RWPE2 (cell line): Measurements from ENCODE around the gene EDN3.
"Not testable (repeated sequence)": the region's sequence is repeated elsewhere in the genome, so short reads cannot be mapped to it uniquely, and the experiment has no call there.

ENCODE experiments used
- ATAC-seq: fragments of 200-7000 bp; cut with Tn5 transposase; 3 replicates; pipeline ENCODE4 v1.9.1; 2021; ENCODE audit warnings: low read depth
- DNase-seq: peaks from one replicate; pipeline ENCODE4 v3.0.0-alpha.2; 2020; ENCODE audit warnings: low spot score
- H3K27ac ChIP-seq: fragments of 450-650 bp; 2 replicates; pipeline ENCODE4 v1.5.1; 2017; ENCODE audit warnings: mild to moderate bottlenecking; ENCODE audit not compliant: poor library complexity, severe bottlenecking
- H3K27me3 ChIP-seq: fragments of 250-450 bp; sonication (Bioruptor Pico); 2 replicates; pipeline ENCODE4 v1.5.1; 2021; ENCODE audit warnings: mild to moderate bottlenecking, moderate library complexity; ENCODE audit not compliant: insufficient read depth, poor library complexity, severe bottlenecking
- H3K36me3 ChIP-seq: fragments of 250-450 bp; sonication (Bioruptor Pico); 2 replicates; pipeline ENCODE4 v1.5.1; 2020; ENCODE audit warnings: low read depth, mild to moderate bottlenecking, moderate library complexity
- H3K4me1 ChIP-seq: fragments of 250-450 bp; sonication (Bioruptor Pico); 2 replicates; pipeline ENCODE4 v1.5.1; 2021; ENCODE audit warnings: mild to moderate bottlenecking, moderate library complexity; ENCODE audit not compliant: insufficient read depth, poor library complexity, severe bottlenecking
- H3K4me3 ChIP-seq: fragments of 250-450 bp; sonication (Bioruptor Pico); 2 replicates; pipeline ENCODE4 v1.5.1; 2021; ENCODE audit warnings: mild to moderate bottlenecking, moderate library complexity; ENCODE audit not compliant: severe bottlenecking
- H3K9me3 ChIP-seq: fragments of 250-450 bp; sonication (Bioruptor Pico); 2 replicates; pipeline ENCODE4 v1.5.1; 2021; ENCODE audit warnings: mild to moderate bottlenecking, moderate library complexity; ENCODE audit not compliant: severe bottlenecking
- CTCF ChIP-seq: fragments of 450-650 bp; IDR thresholded peaks from one replicate; pipeline ENCODE4 v1.5.1; 2017; ENCODE audit warnings: mild to moderate bottlenecking, moderate library complexity; ENCODE audit not compliant: poor library complexity, severe bottlenecking

EDN3 gene

GRCh38 chr20:59340201-59340885 lies 39.9 kb downstream of the EDN3 start:
- no peak for DNase-seq
- no peaks in the 10 kb centered on the region for H3K36me3 ChIP-seq
- TF ChIP-seq CTCF = no peak
- no peak overlapping the region for H3K27ac ChIP-seq
- H3K4me1 ChIP-seq = no peaks in the 10 kb centered on the region
- H3K9me3 ChIP-seq = no peaks in the 10 kb centered on the region
- no peak overlapping the region for H3K4me3 ChIP-seq
- no peak for ATAC-seq
- peaks cover 12% of the 10 kb centered on the region for H3K27me3 ChIP-seq

DNA sequence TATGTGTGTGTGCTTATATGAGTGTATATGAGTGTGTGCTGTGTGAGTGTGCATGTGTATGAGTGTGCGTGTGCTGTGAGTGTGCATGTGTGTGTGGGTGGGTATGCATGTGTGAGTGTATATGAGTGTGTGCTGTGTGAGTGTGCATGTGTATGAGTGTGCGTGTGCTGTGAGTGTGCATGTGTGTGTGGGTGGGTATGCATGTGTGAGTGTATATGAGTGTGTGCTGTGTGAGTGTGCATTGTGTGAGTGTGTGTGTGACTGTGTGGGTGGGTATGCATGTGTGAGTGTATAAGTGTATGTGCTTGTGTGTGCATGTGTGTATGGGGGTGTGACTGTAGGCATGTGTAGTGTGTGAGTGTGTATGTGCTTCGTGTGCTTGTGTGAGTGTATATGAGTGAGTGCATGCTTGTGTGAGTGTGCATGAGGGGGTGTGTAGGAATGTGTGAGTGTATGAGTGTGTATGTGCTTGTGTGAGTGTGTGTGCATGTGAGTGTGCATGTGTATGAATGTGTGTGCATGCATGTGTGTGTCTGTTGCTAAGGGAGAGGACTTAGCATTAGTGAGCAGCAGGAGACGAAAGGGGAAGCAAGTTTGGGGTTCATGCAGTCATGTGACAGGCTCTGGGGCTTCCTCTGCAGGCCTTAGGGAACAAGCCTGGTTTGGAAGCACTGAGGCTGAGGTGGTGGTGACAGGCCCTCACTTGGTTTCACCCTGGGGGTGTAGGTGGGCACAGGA lies 41.0 kb downstream of the EDN3 start:
- not testable (repeated sequence) for H3K4me1 ChIP-seq, H3K4me3 ChIP-seq, H3K27me3 ChIP-seq, H3K9me3 ChIP-seq, ATAC-seq, H3K36me3 ChIP-seq, H3K27ac ChIP-seq, DNase-seq

- peaks cover 10% of the 10 kb centered on the region for H3K27me3 ChIP-seq
- H3K9me3 ChIP-seq = no peaks in the 10 kb centered on the region
- no peak for DNase-seq
- no peak for ATAC-seq
- no peaks in the 10 kb centered on the region for H3K4me1 ChIP-seq
- H3K4me3 ChIP-seq = no peak overlapping the region
- no peaks in the 10 kb centered on the region for H3K36me3 ChIP-seq
- no peak overlapping the region for H3K27ac ChIP-seq
- TF ChIP-seq CTCF = no peak
Observed at GRCh38 chr20:59342023-59342957, 41.9 kb downstream of the EDN3 start.

GRCh38 chr20:59346061-59346460 lies 45.6 kb downstream of the EDN3 start:
- no peaks in the 10 kb centered on the region for H3K4me1 ChIP-seq
- H3K27me3 ChIP-seq = peaks cover 23% of the 10 kb centered on the region
- no peak overlapping the region for H3K27ac ChIP-seq
- ATAC-seq (no peak), DNase-seq (no peak)
- H3K36me3 ChIP-seq = no peaks in the 10 kb centered on the region
- H3K4me3 ChIP-seq = no peak overlapping the region
- no peaks in the 10 kb centered on the region for H3K9me3 ChIP-seq
- no peak for TF ChIP-seq CTCF

DNA sequence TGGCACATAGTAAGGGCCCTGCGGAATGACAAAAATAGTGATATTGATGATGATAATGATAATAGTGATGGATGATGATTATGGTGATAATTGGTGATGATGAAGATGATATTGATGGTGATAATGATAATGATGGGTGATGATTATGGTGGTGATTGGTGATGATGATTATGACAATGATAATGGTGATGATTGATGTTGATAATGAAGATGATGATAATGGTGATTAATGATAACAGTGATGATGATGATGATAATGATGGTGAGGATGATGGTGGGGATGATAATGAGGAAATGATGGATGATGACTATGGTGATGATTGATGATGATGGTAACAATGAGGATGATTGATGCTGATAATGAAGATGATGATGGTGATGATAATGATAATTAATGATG lies 48.9 kb downstream of the EDN3 start:
- no peak for TF ChIP-seq CTCF
- DNase-seq = no peak
- Histone ChIP-seq H3K4me3 (no peak overlapping the region), H3K27ac (no peak overlapping the region), H3K27me3 (peaks cover 47% of the 10 kb centered on the region), H3K9me3 (no peaks in the 10 kb centered on the region), H3K4me1 (no peaks in the 10 kb centered on the region), H3K36me3 (no peaks in the 10 kb centered on the region)
- no peak for ATAC-seq
